GM19438 (cell line): ENCODE measurements around the gene PPP2R5C.
A peak's percentile ranks its signal among the peaks of the same experiment; 100 is the strongest.

Source experiments
- ATAC-seq: cut with Tn5 transposase; IDR thresholded peaks from one replicate; pipeline ENCODE4 v1.9.1; 2021; ENCODE audit warnings: low read depth; ENCODE audit not compliant: unreplicated experiment

PPP2R5C gene

DNA sequence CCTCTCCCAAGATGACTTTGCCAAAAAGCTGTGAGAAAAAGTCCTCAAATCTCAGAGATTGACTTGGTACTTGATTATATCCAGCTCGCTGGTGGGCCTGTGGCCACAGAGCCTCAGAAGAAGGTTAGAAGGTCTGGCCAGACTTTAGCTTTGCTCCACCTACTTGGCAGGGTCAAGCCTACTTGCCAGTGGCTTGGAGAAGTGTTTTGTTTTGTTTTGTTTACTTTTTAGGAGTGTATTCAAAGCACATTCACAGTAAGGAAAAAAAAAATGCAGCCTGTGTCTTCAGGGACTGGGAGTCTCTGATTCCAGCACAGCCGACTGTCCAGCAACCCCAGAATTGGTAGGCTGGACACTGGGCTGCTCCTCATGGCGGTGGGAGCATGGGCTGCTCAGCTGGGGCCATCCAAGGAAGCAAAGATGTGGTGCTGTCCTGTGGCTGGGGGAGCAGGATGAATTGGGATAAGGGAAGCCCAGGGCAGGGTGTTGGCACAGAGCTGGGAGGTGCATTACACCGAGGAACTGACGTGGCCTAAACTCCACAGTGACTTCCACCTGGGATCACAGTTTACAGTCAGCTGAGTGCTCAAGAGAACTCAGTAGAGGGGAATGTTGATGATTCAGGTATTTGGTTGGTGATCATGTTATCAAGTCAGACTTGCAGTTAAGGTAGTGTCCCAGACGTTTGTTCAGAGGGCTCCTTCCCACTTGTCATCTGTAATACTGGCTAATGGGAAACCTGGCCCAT lies 73.5 kb downstream of the PPP2R5C start:
- ATAC-seq, result no peak

DNA sequence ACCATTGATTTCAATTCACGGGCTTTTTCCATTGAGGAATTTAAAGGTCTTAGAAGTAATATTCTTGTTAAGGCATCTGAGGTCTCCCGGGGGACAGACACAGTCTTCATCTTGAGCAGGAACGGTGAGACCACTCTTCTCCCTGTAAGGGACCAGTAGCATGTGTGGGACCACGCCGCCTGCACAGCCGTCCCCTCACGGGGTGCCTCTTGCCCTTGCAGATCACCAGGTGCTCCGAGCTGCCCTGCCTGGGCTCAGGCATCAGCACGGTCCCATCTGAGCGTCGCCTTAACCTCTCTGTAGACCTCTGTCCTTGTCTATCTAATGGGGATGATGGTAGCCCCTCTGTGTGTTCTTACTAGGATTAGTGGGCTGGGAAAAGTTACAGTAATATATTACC lies 74.1 kb downstream of the PPP2R5C start:
- ATAC-seq, result no peak

DNA sequence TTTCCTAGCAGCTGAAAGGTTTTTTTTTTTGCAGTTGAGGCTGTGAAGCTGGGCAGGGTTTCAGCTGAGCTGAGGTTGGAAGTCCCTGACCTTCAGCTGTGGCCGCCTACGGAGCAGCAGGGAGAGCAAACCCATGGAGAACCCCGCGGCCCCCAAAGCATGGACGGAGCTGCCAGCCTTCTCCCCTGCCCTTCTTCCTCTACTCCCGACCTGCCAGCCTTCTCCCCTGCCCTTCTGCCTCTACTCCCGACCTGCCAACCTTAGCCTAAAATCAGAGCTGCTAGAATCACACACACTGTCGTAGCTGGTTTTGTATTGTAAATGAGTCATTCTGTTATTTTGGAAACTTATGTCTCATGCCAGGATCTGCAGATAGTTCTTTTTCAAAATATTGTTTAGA lies 74.6 kb downstream of the PPP2R5C start:
- ATAC-seq, result no peak

DNA sequence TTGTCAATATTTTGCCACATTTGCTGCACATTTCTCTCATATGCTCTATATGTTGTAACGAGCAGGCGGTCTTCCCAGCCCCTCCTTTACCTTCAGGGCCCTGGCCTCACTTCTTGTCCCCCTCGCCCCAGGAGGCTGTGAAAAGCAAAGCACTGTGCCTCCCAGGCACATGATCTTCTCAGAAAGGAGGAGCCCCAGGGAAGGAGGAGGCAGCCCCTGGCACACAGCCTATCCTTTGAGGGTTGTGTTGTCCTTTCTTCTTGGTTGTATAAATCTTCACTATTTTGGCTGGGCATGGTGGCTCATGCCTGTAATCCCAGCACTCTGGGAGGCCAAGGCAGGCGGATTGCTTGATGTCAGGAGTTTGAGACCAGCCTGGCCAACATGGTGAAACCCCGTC lies 77.0 kb downstream of the PPP2R5C start:
- no peak for ATAC-seq

DNA sequence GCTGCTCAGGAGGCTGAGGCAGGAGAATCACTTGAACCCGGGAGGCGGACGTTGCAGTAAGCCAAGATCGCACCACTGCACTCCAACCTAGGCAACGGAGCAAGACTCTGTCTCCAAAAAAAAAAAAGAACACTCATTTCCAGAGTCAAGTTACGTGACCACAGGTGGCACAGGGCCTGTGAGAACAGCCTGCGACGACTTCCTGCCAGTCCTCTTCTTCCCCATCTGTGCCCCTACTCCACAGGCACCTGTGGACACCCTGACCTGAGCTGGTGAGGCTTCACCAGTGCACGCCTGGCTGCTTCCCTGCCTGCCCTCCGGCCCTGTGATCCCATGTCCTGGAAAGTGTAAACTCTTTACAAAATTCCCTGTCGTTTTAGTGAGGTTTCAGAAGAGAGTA lies 77.7 kb downstream of the PPP2R5C start:
- no peak for ATAC-seq

DNA sequence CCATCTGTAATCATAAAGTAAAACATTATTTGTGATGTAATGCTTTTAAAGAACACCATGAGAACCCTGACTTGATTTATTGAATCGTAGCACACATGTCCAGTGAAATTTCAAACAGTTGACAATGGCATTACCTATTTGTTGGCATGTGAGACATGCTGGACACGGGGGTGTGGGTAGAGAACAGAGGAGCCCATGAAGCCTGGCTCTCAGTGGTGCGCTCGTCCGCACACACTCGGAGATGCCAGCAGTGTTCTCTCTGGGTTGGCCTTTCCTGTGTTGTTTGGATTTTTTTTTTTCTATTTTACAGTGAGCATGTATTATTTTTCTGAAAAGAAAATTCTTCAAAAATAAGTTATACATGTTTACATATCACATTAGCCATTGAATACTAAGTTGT lies 78.2 kb downstream of the PPP2R5C start:
- no peak for ATAC-seq

DNA sequence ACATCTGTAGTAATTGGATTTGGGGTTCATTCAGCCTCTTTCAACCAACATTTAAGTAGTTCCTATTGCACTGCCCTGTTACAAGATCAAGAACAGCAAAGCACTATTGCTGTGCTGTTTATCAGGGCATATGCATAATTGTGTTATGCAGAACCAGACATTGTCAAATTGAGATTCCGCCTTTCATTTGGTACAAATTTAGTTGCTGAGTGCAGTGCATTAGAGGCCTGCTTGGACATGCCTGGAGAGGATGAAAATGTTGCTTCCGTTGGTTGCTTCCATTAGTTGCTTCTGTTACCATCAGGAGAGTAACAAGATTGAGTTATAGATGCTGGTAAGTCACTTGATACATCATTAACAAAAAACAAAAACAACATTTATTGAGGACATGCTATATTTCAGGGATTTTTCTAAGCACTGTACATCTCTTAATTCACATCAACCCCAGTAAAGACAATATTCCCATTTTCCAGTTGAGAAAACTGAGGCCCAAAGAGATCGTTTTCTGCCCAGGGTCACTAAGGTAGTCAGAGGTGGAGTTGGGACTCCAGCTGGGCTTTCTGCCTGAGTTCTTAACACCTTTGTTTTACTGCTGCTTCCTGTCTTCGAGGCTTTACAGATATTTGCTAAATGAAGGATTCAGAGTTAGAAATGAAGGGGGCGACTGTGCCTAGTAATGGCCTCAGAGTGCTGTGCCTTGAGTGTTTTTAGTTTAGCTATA lies 79.3 kb downstream of the PPP2R5C start:
- no peak for ATAC-seq

DNA sequence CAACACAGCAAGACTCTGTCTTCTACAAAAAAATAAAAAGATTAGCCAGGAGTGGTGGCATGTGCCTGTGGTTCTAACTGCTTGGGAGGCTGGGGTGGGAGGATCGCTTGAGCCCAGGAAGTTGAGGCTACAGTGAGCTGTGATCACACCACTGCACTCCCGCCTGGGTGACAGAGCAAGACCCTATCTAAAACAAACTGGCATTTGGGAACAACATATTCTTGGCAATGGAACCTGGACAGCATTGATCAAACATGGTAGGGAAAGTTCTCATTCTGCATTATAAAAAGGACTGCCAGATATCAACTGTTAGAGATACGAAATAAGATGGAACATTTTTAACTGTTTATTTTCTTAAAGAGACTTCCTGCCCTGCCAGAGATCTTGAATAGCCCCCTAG lies 81.5 kb downstream of the PPP2R5C start:
- ATAC-seq, result no peak

DNA sequence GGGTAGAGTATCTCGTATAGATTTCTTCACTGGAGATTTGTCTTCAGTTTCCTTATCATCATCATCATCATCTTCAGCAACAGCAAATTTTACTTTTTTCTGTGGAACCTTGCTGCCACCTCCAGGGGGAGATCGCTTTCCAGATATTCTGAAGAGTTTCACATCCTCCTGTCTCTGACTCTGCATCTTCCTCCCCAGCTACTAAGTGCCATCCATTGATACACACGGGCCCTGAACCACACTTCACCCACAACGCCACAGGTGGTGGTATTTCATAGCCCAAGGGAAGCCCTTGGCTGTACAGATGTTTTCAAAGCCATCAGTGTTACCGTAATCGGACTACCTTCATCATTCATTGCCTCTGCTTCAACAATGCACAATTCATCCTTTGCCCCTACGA lies 82.2 kb downstream of the PPP2R5C start:
- ATAC-seq, result peak; percentile 50

DNA sequence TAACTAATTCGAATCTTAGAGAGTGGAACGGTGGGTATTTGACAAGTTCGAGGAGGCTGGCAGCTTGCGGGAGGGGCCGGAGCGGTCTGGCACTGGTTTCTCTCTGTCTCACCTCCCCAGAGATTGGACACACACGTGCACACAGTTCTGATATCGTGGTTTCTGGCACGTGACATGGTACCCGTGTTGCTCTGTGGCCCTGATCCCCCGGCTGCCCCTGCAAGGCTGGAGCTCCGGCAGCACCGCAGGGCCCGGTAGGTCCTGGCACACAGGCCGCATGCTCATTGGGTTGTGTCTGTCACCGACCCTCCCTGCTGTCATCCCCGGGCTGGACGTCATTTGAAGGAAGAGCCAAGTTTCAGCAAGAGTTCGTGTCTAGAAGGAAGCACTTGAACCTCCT lies 82.7 kb downstream of the PPP2R5C start:
- ATAC-seq, result peak; percentile 41

DNA sequence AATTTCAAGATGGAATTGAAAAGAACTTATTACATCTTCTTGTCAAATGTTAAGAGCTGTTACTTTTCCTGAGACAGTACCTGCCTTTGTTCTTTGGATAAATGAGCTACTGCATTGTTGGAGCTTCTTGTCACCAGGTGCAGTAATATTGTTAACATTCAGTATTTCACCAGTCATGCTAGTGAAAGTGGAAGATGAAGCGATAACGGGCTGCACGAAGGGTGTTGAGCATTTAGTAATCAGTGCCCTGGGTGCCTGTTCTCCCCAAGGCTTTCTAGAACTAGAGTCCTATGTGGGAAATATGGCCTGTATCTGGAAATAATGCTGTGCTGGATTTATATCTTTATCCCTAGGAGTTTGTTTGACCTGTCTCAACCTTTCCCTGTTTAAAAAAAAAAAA lies 83.2 kb downstream of the PPP2R5C start:
- no peak for ATAC-seq

DNA sequence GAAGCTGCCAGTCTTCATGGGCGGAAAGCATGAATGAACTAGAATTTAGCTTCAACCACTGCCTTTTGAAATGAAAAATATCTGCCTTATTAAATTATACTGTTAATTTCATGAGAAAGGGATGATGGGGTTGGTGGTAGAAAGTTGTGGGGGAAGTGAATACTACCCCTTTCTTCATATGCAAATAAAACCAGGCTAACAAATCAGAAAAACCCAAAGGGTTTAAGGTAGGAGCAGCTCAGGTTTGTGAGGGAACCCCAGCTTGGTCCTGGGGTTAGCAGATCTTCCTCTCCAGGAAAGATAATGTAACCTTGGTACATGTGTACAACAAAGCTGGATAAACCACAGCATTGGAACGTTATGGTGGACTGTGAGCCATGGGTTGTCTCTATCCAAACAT lies 84.0 kb downstream of the PPP2R5C start:
- no peak for ATAC-seq

DNA sequence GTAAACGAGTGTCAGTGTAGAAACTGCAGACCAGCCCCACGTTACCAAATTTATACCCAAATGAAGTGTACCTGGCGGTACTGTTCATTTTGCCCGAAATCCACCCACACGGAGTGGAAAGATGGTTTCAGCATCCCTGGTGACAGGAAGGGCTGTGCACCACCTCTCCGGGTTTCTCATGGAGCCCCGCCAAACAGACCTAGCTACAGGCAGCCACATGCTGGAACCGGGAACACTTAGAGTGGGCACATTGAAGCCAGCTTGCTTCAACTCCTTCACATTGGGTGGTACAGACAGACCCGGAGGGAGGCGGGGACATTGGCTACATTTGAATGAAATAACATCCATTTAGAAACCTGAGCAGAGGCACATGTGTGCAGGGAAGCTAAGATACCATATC lies 84.4 kb downstream of the PPP2R5C start:
- ATAC-seq, result no peak

DNA sequence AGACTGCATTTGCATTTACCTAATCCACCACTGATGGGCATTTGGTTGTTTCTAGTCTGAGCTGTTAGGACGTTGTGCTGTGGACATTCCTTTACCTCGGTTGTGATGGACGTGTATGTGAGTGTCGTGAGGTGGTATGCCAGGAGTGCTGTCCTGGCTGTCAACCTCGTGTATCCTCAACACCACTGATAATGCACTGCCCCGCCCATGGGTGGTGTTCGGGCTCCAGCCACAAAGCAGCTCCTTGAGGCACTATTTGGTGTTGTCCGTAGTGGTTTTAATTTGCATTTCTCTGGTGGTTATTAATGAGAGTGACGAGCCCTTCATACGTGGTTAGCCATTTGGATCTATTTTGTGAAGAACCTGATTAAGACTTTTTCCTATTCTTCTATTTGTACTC lies 87.6 kb downstream of the PPP2R5C start:
- ATAC-seq, result peak; percentile 54

DNA sequence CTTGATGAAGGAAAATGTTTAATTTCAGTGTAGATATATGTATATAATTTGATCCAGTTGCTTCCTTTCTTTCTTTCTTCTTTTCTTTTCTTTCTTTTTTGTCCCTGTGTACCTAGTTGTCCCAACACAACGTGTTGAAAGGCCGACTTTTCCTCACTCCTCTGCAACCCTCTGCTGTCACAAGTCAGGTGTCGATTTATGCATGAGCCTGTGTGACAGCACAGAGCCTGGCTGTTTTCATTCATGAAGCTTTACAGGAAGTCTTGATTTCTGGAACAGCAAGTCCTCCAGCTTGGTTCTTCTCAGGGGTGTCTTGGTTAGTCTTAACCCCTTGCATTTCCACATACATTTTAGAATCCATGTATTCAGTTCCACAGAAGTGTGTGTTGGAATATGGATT lies 88.1 kb downstream of the PPP2R5C start:
- ATAC-seq, result no peak

DNA sequence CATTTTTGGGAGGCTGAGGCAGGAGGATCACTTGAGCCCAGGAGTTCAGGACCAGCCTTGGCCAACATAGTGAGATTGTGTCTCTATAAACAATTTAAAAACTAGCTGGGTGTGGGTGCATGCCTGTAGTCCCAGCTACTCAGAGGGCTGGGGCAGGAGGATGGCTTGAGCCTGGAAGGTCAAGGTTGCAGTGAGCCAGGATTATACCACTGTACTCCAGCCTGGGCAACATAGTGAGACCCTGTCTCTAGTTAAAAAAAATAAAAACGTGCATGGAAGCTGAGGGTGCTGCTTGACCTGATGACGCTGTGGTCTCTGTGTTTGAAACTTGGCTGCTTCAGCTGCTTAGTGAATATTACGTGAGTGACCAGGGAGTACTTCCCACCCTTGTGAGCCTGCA lies 89.7 kb downstream of the PPP2R5C start:
- ATAC-seq, result no peak

DNA sequence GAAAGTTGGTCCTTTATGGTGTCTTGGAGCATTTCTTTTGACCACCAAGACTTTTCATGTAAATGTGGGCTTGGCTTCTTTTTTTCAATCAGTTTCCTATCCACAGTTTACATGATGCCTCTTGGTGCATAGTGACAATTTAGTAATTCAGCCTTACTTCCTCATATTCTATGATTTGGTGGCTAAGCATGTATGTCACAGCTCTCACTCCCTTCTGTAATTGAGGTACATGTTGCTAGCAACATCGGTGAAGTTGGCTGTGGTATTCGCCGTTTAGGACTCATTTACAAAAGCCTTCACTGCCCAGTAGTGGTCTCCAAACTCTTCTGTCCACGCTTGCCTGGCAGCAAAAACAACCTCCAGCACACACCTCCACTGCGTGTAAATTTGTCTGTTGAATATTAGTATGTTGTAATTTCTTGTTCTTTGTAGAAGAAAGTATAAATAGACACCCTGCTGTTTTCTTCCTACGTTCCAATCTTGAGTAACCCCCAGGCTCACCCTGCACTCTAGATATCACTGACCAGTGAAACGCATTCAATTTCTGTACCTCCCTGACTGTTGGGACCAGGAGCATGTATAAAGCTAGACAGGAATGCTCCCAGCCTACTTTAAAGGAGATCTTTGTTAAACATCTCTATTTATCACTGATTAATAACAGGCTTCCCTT lies 90.4 kb downstream of the PPP2R5C start:
- no peak for ATAC-seq

DNA sequence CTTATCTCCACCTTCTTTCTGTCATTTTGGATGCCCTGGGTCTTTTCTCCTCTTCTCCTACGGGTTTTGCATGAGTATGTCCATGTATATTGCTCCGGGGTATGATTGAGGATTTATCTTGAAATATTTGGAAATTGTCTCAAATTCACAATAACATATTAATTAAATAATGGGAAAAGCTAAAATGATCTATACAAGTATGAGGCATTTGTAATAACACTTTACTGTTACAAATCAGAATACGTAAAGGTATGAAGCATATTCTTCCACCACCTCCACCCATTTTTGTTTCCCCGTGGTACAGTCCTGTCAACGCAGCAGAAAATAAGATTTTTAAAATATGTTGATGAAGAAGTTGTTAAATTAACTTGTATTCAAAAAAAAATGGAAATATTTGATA lies 91.3 kb downstream of the PPP2R5C start:
- ATAC-seq, result no peak

DNA sequence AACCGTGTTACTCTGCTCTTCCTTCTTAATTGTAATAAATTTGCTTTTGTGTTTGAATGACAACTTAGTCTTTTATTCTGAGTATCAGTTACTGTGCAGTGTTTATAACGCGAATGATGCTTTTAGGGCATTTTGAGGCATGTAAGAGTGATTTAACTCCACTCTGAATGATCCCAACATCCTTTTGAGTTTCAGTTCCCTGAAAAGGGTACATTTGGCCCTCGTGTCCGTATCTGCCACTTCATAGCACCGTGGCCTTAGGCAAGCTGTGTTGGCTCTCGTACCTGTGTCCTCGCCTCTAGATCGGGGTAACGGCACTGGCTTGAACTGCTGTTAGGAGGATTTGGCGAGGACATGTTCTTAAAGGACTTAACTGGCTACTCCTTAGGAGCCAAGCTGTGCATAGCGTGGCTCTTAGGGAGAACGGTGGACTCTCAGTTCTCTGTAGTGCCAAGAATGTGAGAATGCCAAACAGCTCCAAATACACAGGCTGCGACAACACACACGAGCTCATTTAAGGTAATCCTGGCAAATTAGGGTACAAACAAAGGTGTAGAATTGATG lies 92.0 kb downstream of the PPP2R5C start:
- ATAC-seq, result no peak

DNA sequence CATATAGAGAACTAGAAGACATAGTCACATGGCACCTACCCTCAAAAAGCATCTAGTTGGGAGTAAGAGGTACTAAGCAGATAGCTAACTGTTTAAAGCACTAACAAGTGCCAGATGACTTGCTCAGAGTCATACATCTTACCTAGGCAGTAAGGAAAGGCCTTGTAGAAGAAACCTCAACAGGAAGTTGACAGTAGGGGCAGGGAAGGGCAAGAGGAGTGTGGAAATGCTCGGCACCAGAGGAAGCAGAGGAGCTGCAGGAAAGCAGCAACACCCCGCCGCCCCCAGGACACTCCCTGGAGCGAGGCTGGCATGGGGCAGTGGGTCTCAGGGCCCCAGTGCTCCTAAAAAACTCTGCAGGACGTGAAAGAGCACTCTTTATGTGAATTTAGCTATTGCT lies 92.9 kb downstream of the PPP2R5C start:
- ATAC-seq, result no peak

DNA sequence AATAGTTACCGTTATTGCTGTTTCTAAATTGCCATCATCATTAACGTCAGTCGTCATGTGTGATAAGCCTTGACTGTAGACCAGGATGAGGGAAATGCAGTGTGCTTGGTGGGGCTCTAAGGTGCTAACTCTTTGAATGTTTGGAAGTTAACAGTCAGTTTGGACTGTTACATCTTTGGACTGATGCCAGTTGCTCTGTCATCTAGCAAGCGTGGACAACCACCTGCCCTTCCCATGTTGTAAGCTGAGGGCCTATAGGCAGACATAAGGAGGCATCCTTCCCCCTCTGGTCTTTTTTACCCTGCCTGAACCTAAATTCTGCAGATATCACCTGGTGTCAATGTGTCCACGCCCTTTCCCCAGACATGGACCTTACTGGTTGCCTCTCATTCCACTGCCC lies 94.4 kb downstream of the PPP2R5C start:
- ATAC-seq, result no peak

DNA sequence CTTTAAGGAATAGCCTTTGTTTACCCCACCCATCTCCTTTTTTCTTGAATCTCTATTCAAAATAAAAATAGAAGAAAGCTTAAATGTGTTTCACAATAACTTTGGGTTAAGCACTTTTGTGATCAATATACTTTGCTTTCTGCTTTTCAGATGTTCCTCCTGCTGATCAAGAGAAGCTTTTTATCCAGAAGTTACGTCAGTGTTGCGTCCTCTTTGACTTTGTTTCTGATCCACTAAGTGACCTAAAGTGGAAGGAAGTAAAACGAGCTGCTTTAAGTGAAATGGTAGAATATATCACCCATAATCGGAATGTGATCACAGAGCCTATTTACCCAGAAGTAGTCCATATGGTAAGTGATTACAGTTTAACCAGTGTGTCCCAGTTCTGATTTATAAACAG lies 95.0 kb downstream of the PPP2R5C start:
- no peak for ATAC-seq
